AG09319 (cell line): Measurements from ENCODE around the gene KRT222.

Source experiments
- DNase-seq: peaks from one replicate; pipeline ENCODE4 v3.0.0-alpha.2; 2010; ENCODE audit warnings: low read depth; ENCODE audit errors: extremely low read depth
- CTCF ChIP-seq: IDR thresholded peaks from 2 replicates; pipeline ENCODE4 v1.5.1; 2011; ENCODE audit warnings: low read depth, mild to moderate bottlenecking, inconsistent platforms, low read length, moderate library complexity

Gene KRT222

GRCh38 chr17:40646791-40647623 lies 18.0 kb downstream of the KRT222 start:
- peak; percentile 15 for DNase-seq

GRCh38 chr17:40645943-40646342 lies 19.0 kb downstream of the KRT222 start:
- DNase-seq, result no peak
- TF ChIP-seq CTCF, result no peak

More at GRCh38 chr17:40646791-40647623, 18.0 kb downstream of the KRT222 start:
- TF ChIP-seq CTCF, result no peak

- no peak for DNase-seq
- no peak for TF ChIP-seq CTCF
Measured at GRCh38 chr17:40645291-40645690, 19.7 kb downstream of the KRT222 start.

- DNase-seq, result no peak
- TF ChIP-seq CTCF, result no peak
Measured at GRCh38 chr17:40637931-40638330, 27.0 kb downstream of the KRT222 start.

GRCh38 chr17:40633871-40634270 lies 31.1 kb downstream of the KRT222 start:
- no peak for DNase-seq
- no peak for TF ChIP-seq CTCF

- no peak for DNase-seq
- no peak for TF ChIP-seq CTCF
Measured at GRCh38 chr17:40632216-40632615, 32.8 kb downstream of the KRT222 start.

GRCh38 chr17:40629842-40630241 lies 35.1 kb downstream of the KRT222 start:
- DNase-seq, result no peak
- TF ChIP-seq CTCF, result no peak
